HG02588 (cell line): ENCODE results near the gene LYVE1.

Experiments
- ATAC-seq: cut with Tn5 transposase; IDR thresholded peaks from one replicate; pipeline ENCODE4 v1.9.1; 2021; ENCODE audit warnings: mild to moderate bottlenecking, moderate library complexity; ENCODE audit not compliant: unreplicated experiment

LYVE1 gene

GRCh38 chr11:10526974-10527918 is 41.2 kb downstream of the LYVE1 start:
- no peak for ATAC-seq

GRCh38 chr11:10524471-10524870 is 44.0 kb downstream of the LYVE1 start:
- no peak for ATAC-seq

- no peak for ATAC-seq
Measured at GRCh38 chr11:10522921-10523320, 45.5 kb downstream of the LYVE1 start.

- ATAC-seq = no peak
Measured at GRCh38 chr11:10522276-10522675, 46.2 kb downstream of the LYVE1 start.

GRCh38 chr11:10520562-10520961 is 47.9 kb downstream of the LYVE1 start:
- ATAC-seq = no peak

- ATAC-seq = no peak
Measured at GRCh38 chr11:10519630-10520029, 48.8 kb downstream of the LYVE1 start.

GRCh38 chr11:10518891-10519290 is 49.6 kb downstream of the LYVE1 start:
- ATAC-seq = no peak

GRCh38 chr11:10518123-10518522 is 50.3 kb downstream of the LYVE1 start:
- ATAC-seq = no peak

GRCh38 chr11:10515418-10515817 is 53.0 kb downstream of the LYVE1 start:
- no peak for ATAC-seq

- ATAC-seq = no peak
Measured at GRCh38 chr11:10514709-10515108, 53.8 kb downstream of the LYVE1 start.

GRCh38 chr11:10514202-10514601 is 54.3 kb downstream of the LYVE1 start:
- ATAC-seq = no peak

GRCh38 chr11:10511181-10511621 is 57.3 kb downstream of the LYVE1 start:
- ATAC-seq = no peak
